Activated naive CD8-positive, alpha-beta T cell treated with anti-CD3 and anti-CD28 coated beads for 36 hours (primary cell): ENCODE data around the gene LINGO3. TPM values are rescaled to one million over a fixed set of nuclear protein-coding genes. Genes with fewer than 3 reads are reported as not detected.

Experiments used
- DNase-seq: peaks from one replicate; pipeline ENCODE4 v3.0.0; 2021
- H3K27ac Mint-ChIP-seq: one replicate; pipeline ENCODE4 v1.8.0; 2022; ENCODE audit warnings: mild to moderate bottlenecking, moderate library complexity, mixed read lengths
- H3K27me3 Mint-ChIP-seq: one replicate; pipeline ENCODE4 v1.8.0; 2022; ENCODE audit warnings: mild to moderate bottlenecking, mixed read lengths
- H3K36me3 Mint-ChIP-seq: one replicate; pipeline ENCODE4 v1.8.0; 2021; ENCODE audit warnings: mild to moderate bottlenecking, mixed read lengths
- H3K4me1 Mint-ChIP-seq: one replicate; pipeline ENCODE4 v1.8.0; 2021; ENCODE audit warnings: mixed read lengths
- H3K4me3 Mint-ChIP-seq: one replicate; pipeline ENCODE4 v1.8.0; 2022; ENCODE audit warnings: mild to moderate bottlenecking, moderate library complexity, mixed read lengths
- H3K9me3 Mint-ChIP-seq: one replicate; pipeline ENCODE4 v1.8.0; 2022; ENCODE audit warnings: mixed read lengths
- total RNA-seq, 2 experiments: library from RNA; stranded (reverse); gene quantifications; one replicate each; pipeline ENCODE4 v1.2.3, GENCODE V29; 2021

LINGO3 gene
- total RNA-seq, 2 experiments from 2014 or later: 0.28 TPM; not detected in 1

- H3K36me3 Mint-ChIP-seq: peaks cover 28% of the 10 kb centered on the region
- H3K27me3 Mint-ChIP-seq: no peaks in the 10 kb centered on the region
- H3K27ac Mint-ChIP-seq: no peak overlapping the region
- no peak for DNase-seq
- peaks cover 30% of the 10 kb centered on the region for H3K4me1 Mint-ChIP-seq
- H3K4me3 Mint-ChIP-seq: no peak overlapping the region
- no peaks in the 10 kb centered on the region for H3K9me3 Mint-ChIP-seq
Measured at GRCh38 chr19:2324220-2324948, 16.4 kb upstream of the LINGO3 start.

- Mint-ChIP-seq H3K27me3 (no peaks in the 10 kb centered on the region), H3K9me3 (no peaks in the 10 kb centered on the region), H3K27ac (no peak overlapping the region), H3K4me1 (peaks cover 28% of the 10 kb centered on the region), H3K4me3 (no peak overlapping the region), H3K36me3 (peaks cover 26% of the 10 kb centered on the region)
- no peak for DNase-seq
Measured at GRCh38 chr19:2323707-2324106, 15.8 kb upstream of the LINGO3 start.

GRCh38 chr19:2321565-2322283 is 13.8 kb upstream of the LINGO3 start:
- DNase-seq: no peak
- H3K4me3 Mint-ChIP-seq: no peak overlapping the region
- no peak overlapping the region for H3K27ac Mint-ChIP-seq
- H3K9me3 Mint-ChIP-seq: no peaks in the 10 kb centered on the region
- H3K36me3 Mint-ChIP-seq: peaks cover 12% of the 10 kb centered on the region
- no peaks in the 10 kb centered on the region for H3K27me3 Mint-ChIP-seq
- peaks cover 18% of the 10 kb centered on the region for H3K4me1 Mint-ChIP-seq

GRCh38 chr19:2320939-2321338 is 13.0 kb upstream of the LINGO3 start:
- H3K27ac Mint-ChIP-seq: no peak overlapping the region
- H3K27me3 Mint-ChIP-seq: peaks cover 2% of the 10 kb centered on the region

GRCh38 chr19:2320049-2320448 is 12.1 kb upstream of the LINGO3 start:
- Mint-ChIP-seq H3K9me3 (peaks cover 7% of the 10 kb centered on the region), H3K36me3 (peaks cover 3% of the 10 kb centered on the region), H3K4me1 (peaks cover 3% of the 10 kb centered on the region), H3K27me3 (peaks cover 11% of the 10 kb centered on the region), H3K27ac (no peak overlapping the region), H3K4me3 (no peak overlapping the region)
- DNase-seq: no peak

More at GRCh38 chr19:2320939-2321338, 13.0 kb upstream of the LINGO3 start:
- Mint-ChIP-seq H3K9me3 (no peaks in the 10 kb centered on the region), H3K36me3 (peaks cover 6% of the 10 kb centered on the region), H3K4me3 (no peak overlapping the region), H3K4me1 (peaks cover 11% of the 10 kb centered on the region)
- DNase-seq: no peak

- no peak for DNase-seq
- peaks cover 16% of the 10 kb centered on the region for H3K27me3 Mint-ChIP-seq
- H3K36me3 Mint-ChIP-seq: peaks cover 6% of the 10 kb centered on the region
- H3K4me1 Mint-ChIP-seq: no peaks in the 10 kb centered on the region
- H3K4me3 Mint-ChIP-seq: no peak overlapping the region
- peaks cover 11% of the 10 kb centered on the region for H3K9me3 Mint-ChIP-seq
- H3K27ac Mint-ChIP-seq: no peak overlapping the region
Measured at GRCh38 chr19:2319551-2319950, 11.6 kb upstream of the LINGO3 start.

- Mint-ChIP-seq H3K4me3 (no peak overlapping the region), H3K27ac (no peak overlapping the region)
Measured at GRCh38 chr19:2318923-2319322, 11.0 kb upstream of the LINGO3 start.

GRCh38 chr19:2317756-2318155 is 9.8 kb upstream of the LINGO3 start:
- H3K9me3 Mint-ChIP-seq: peaks cover 12% of the 10 kb centered on the region
- no peak overlapping the region for H3K4me3 Mint-ChIP-seq
- peaks cover 32% of the 10 kb centered on the region for H3K27me3 Mint-ChIP-seq
- no peak overlapping the region for H3K27ac Mint-ChIP-seq
- H3K4me1 Mint-ChIP-seq: no peaks in the 10 kb centered on the region
- H3K36me3 Mint-ChIP-seq: peaks cover 6% of the 10 kb centered on the region
- DNase-seq: no peak

More at GRCh38 chr19:2318923-2319322, 11.0 kb upstream of the LINGO3 start:
- no peaks in the 10 kb centered on the region for H3K4me1 Mint-ChIP-seq
- no peak for DNase-seq
- peaks cover 6% of the 10 kb centered on the region for H3K36me3 Mint-ChIP-seq
- H3K9me3 Mint-ChIP-seq: peaks cover 12% of the 10 kb centered on the region
- H3K27me3 Mint-ChIP-seq: peaks cover 21% of the 10 kb centered on the region

GRCh38 chr19:2317300-2317699 is 9.3 kb upstream of the LINGO3 start:
- Mint-ChIP-seq H3K36me3 (peaks cover 6% of the 10 kb centered on the region), H3K27me3 (peaks cover 36% of the 10 kb centered on the region), H3K4me3 (no peak overlapping the region), H3K4me1 (no peaks in the 10 kb centered on the region), H3K27ac (no peak overlapping the region), H3K9me3 (peaks cover 12% of the 10 kb centered on the region)
- DNase-seq: no peak

GRCh38 chr19:2315818-2316353 is 7.9 kb upstream of the LINGO3 start:
- Mint-ChIP-seq H3K27ac (peak overlapping the region; percentile 56), H3K4me1 (no peaks in the 10 kb centered on the region), H3K4me3 (no peak overlapping the region), H3K36me3 (peaks cover 6% of the 10 kb centered on the region), H3K9me3 (peaks cover 12% of the 10 kb centered on the region), H3K27me3 (peaks cover 45% of the 10 kb centered on the region)
- DNase-seq: no peak

- peaks cover 6% of the 10 kb centered on the region for H3K36me3 Mint-ChIP-seq
- H3K4me1 Mint-ChIP-seq: no peaks in the 10 kb centered on the region
- peaks cover 51% of the 10 kb centered on the region for H3K27me3 Mint-ChIP-seq
- H3K4me3 Mint-ChIP-seq: no peak overlapping the region
- H3K9me3 Mint-ChIP-seq: peaks cover 12% of the 10 kb centered on the region
- peak overlapping the region; percentile 56 for H3K27ac Mint-ChIP-seq
- no peak for DNase-seq
Measured at GRCh38 chr19:2315121-2315817, 7.3 kb upstream of the LINGO3 start.

- H3K36me3 Mint-ChIP-seq: peaks cover 6% of the 10 kb centered on the region
- peaks cover 12% of the 10 kb centered on the region for H3K9me3 Mint-ChIP-seq
- peak; percentile 44 for DNase-seq
- no peak overlapping the region for H3K27ac Mint-ChIP-seq
- peaks cover 1% of the 10 kb centered on the region for H3K4me1 Mint-ChIP-seq
- H3K27me3 Mint-ChIP-seq: peaks cover 73% of the 10 kb centered on the region
- H3K4me3 Mint-ChIP-seq: no peak overlapping the region
Measured at GRCh38 chr19:2312820-2313501, 5.0 kb upstream of the LINGO3 start.

GRCh38 chr19:2311093-2311492 is 3.1 kb upstream of the LINGO3 start:
- peaks cover 1% of the 10 kb centered on the region for H3K4me1 Mint-ChIP-seq
- H3K27me3 Mint-ChIP-seq: peaks cover 87% of the 10 kb centered on the region
- peaks cover 12% of the 10 kb centered on the region for H3K9me3 Mint-ChIP-seq
- no peak overlapping the region for H3K4me3 Mint-ChIP-seq
- DNase-seq: no peak
- H3K27ac Mint-ChIP-seq: no peak overlapping the region
- H3K36me3 Mint-ChIP-seq: peaks cover 6% of the 10 kb centered on the region

GRCh38 chr19:2309734-2310362 is 1.9 kb upstream of the LINGO3 start:
- Mint-ChIP-seq H3K36me3 (peaks cover under 1% of the 10 kb centered on the region), H3K4me1 (peaks cover 1% of the 10 kb centered on the region), H3K4me3 (no peak overlapping the region), H3K9me3 (peaks cover 3% of the 10 kb centered on the region), H3K27me3 (peaks cover 85% of the 10 kb centered on the region), H3K27ac (no peak overlapping the region)
- no peak for DNase-seq
